Measurements from ENCODE around the gene PPT2. TPM values are rescaled to one million over a fixed set of nuclear protein-coding genes. Genes with fewer than 3 reads are reported as not detected.

The PPT2 gene
- total RNA-seq, 1 experiment from 2014 or later: 70.9 TPM

GRCh38 chr6:32198866-32199265 lies 44.9 kb downstream of the PPT2 start:
- no TSS peak for BruUV-seq (replicated peaks)
- no peak for DNase-seq (ENCODE audit: low spot score)
- intact Hi-C loops (cut with micrococcal nuclease; ENCODE audit: unreplicated experiment): no loop called here
- ChIA-PET CTCF (no interaction called here), POLR2A (ENCODE audit: low non-redundant PET) (no interaction called here)
- H3K4me1 ChIP-seq (ENCODE audit: insufficient read depth, low read length, poor library complexity, severe bottlenecking): peaks cover 32% of the 10 kb centered on the region
- H3K27me3 ChIP-seq (replicated peaks; ENCODE audit: insufficient read depth, low read depth, low read length, poor library complexity): no peaks in the 10 kb centered on the region
- no peaks in the 10 kb centered on the region for H3K36me3 ChIP-seq (ENCODE audit: insufficient read depth, low read length, poor library complexity, severe bottlenecking)
- no peak overlapping the region for H3K27ac ChIP-seq (ENCODE audit: low read depth, low read length, poor library complexity, severe bottlenecking)
- no peak overlapping the region for H3K4me3 ChIP-seq (ENCODE audit: low read depth, low read length, poor library complexity, severe bottlenecking)
- no peaks in the 10 kb centered on the region for H3K9me3 ChIP-seq (ENCODE audit: low read depth, low read length, poor library complexity, severe bottlenecking)
- no peak for TF ChIP-seq EZH2 (IDR thresholded peaks at IDR 0.05; ENCODE audit: borderline replicate concordance, low read depth, low read length, poor library complexity, severe bottlenecking)
- no peak for TF ChIP-seq CTCF (conservative IDR thresholded peaks at IDR 0.05; ENCODE audit: low read depth, low read length)

DNA sequence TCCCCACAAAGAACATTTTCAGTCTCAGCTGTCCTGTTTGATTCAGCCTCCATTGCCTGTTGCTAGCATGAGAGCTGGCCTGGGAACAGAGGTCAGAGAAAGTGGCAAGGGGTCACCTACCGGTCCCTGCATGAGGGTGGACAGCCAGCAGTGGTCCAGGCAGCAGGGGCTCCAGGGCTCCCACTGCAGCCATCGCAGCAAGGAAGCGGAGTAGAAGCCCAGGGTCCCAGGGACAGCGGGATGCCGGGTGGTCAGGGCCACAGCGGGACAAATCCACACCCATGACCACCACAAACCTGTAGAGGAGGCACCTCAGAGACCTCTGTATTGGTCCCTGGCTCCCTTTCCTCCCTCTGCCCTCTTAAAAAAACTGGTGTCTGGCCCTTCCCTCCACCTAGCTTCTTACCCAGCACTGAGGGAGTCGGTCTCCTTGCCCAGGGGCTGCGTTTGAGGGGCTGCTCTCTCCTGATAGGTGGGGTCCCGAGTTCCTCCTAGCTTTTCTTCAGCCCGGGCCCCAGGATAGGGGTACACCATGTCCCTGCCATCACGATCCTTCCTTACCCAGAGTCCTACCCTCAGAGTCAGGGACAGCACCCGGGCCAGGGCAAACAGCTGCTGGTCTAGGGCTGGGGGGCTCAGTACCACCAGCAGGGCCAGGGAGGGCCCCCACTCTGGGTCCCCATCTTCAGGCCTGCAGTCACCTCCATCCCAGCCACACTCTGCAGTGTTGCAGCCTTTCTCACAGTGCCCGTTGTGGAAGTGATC lies 47.0 kb downstream of the PPT2 start:
- H3K27me3 ChIP-seq (replicated peaks; ENCODE audit: insufficient read depth, low read depth, low read length, poor library complexity): no peaks in the 10 kb centered on the region
- intact Hi-C loops (cut with micrococcal nuclease; ENCODE audit: unreplicated experiment): no loop called here
- H3K27ac ChIP-seq (ENCODE audit: low read depth, low read length, poor library complexity, severe bottlenecking): no peak overlapping the region
- no TSS peak for BruUV-seq (replicated peaks)
- H3K36me3 ChIP-seq (ENCODE audit: insufficient read depth, low read length, poor library complexity, severe bottlenecking): no peaks in the 10 kb centered on the region
- H3K4me1 ChIP-seq (ENCODE audit: insufficient read depth, low read length, poor library complexity, severe bottlenecking): peaks cover 23% of the 10 kb centered on the region
- DNase-seq (ENCODE audit: low spot score): no peak
- TF ChIP-seq CTCF (conservative IDR thresholded peaks at IDR 0.05; ENCODE audit: low read depth, low read length) (no peak), EZH2 (IDR thresholded peaks at IDR 0.05; ENCODE audit: borderline replicate concordance, low read depth, low read length, poor library complexity, severe bottlenecking) (no peak)
- POLR2A ChIA-PET (ENCODE audit: low non-redundant PET): no interaction called here
- CTCF ChIA-PET: no interaction called here
- H3K9me3 ChIP-seq (ENCODE audit: low read depth, low read length, poor library complexity, severe bottlenecking): no peaks in the 10 kb centered on the region
- no peak overlapping the region for H3K4me3 ChIP-seq (ENCODE audit: low read depth, low read length, poor library complexity, severe bottlenecking)

GRCh38 chr6:32202186-32202585 lies 48.2 kb downstream of the PPT2 start:
- CTCF ChIA-PET: no interaction called here
- POLR2A ChIA-PET (ENCODE audit: low non-redundant PET): no interaction called here
- TF ChIP-seq CTCF (conservative IDR thresholded peaks at IDR 0.05; ENCODE audit: low read depth, low read length) (no peak), EZH2 (IDR thresholded peaks at IDR 0.05; ENCODE audit: borderline replicate concordance, low read depth, low read length, poor library complexity, severe bottlenecking) (no peak)

More at GRCh38 chr6:32202186-32202585, 48.2 kb downstream of the PPT2 start:
- H3K27me3 ChIP-seq (replicated peaks; ENCODE audit: insufficient read depth, low read depth, low read length, poor library complexity): no peaks in the 10 kb centered on the region
- H3K4me3 ChIP-seq (ENCODE audit: low read depth, low read length, poor library complexity, severe bottlenecking): no peak overlapping the region
- no peaks in the 10 kb centered on the region for H3K9me3 ChIP-seq (ENCODE audit: low read depth, low read length, poor library complexity, severe bottlenecking)
- intact Hi-C loops (cut with micrococcal nuclease; ENCODE audit: unreplicated experiment): no loop called here
- peaks cover 12% of the 10 kb centered on the region for H3K4me1 ChIP-seq (ENCODE audit: insufficient read depth, low read length, poor library complexity, severe bottlenecking)
- no TSS peak for BruUV-seq (replicated peaks)
- no peak overlapping the region for H3K27ac ChIP-seq (ENCODE audit: low read depth, low read length, poor library complexity, severe bottlenecking)
- no peak for DNase-seq (ENCODE audit: low spot score)
- H3K36me3 ChIP-seq (ENCODE audit: insufficient read depth, low read length, poor library complexity, severe bottlenecking): no peaks in the 10 kb centered on the region
